ENCODE results near the gene PCDHB2.
"Not testable (repeated sequence)": the region's sequence is repeated elsewhere in the genome, so short reads cannot be mapped to it uniquely, and the experiment has no call there.

PCDHB2 gene

GRCh38 chr5:141121563-141121962 is 27.1 kb downstream of the PCDHB2 start, which contains the start of gene PCDHB4:
Gene PCDHB4, plus strand, starts transcription at chr5:141121818. Its CDS starts 181 bp downstream, at chr5:141121999.
- POLR2A ChIA-PET, result no interaction called here
- no peak for TF ChIP-seq CTCF (IDR thresholded peaks at IDR 0.05; ENCODE audit: control extremely low read depth, extremely low read depth, low read depth, missing control alignments)
- no peak for DNase-seq (ENCODE audit: extremely low spot score)
- CTCF ChIA-PET, result no interaction called here

GRCh38 chr5:141121985-141122384 is 27.6 kb downstream of the PCDHB2 start:
- ChIA-PET CTCF (no interaction called here), POLR2A (no interaction called here)

GRCh38 chr5:141123396-141124135 is 29.2 kb downstream of the PCDHB2 start:
- DNase-seq (ENCODE audit: extremely low spot score); POLR2A ChIA-PET; CTCF ChIA-PET: not testable (repeated sequence)

More at GRCh38 chr5:141121985-141122384, 27.6 kb downstream of the PCDHB2 start:
- DNase-seq (ENCODE audit: extremely low spot score), result no peak
- TF ChIP-seq CTCF (IDR thresholded peaks at IDR 0.05; ENCODE audit: control extremely low read depth, extremely low read depth, low read depth, missing control alignments), result no peak

GRCh38 chr5:141127305-141127704 is 32.9 kb downstream of the PCDHB2 start:
- TF ChIP-seq CTCF (IDR thresholded peaks at IDR 0.05; ENCODE audit: control extremely low read depth, extremely low read depth, low read depth, missing control alignments), result no peak
- POLR2A ChIA-PET, result no interaction called here
- DNase-seq (ENCODE audit: extremely low spot score), result no peak
- CTCF ChIA-PET, result no interaction called here

GRCh38 chr5:141135030-141135717 is 40.8 kb downstream of the PCDHB2 start, which contains the start of gene PCDHB5:
Gene PCDHB5, plus strand, starts transcription at chr5:141135206. Its CDS starts 229 bp downstream, at chr5:141135435.
- ChIA-PET CTCF (no interaction called here), POLR2A (no interaction called here)
- TF ChIP-seq CTCF (IDR thresholded peaks at IDR 0.05; ENCODE audit: control extremely low read depth, extremely low read depth, low read depth, missing control alignments), result no peak
- DNase-seq (ENCODE audit: extremely low spot score), result no peak

- ChIA-PET CTCF (no interaction called here), POLR2A (no interaction called here)
- no peak for TF ChIP-seq CTCF (IDR thresholded peaks at IDR 0.05; ENCODE audit: control extremely low read depth, extremely low read depth, low read depth, missing control alignments)
- no peak for DNase-seq (ENCODE audit: extremely low spot score)
Measured at GRCh38 chr5:141135718-141136266, 41.4 kb downstream of the PCDHB2 start.

- DNase-seq (ENCODE audit: extremely low spot score); CTCF ChIA-PET; POLR2A ChIA-PET: not testable (repeated sequence)
Measured at GRCh38 chr5:141137346-141137745, 42.9 kb downstream of the PCDHB2 start.
